ENCODE measurements around the gene KRT28.
"Not testable (repeated sequence)": the region's sequence is repeated elsewhere in the genome, so short reads cannot be mapped to it uniquely, and the experiment has no call there.

KRT28 gene

GRCh38 chr17:40818343-40818732 is 18.6 kb upstream of the KRT28 start:
- DNase-seq, result no peak

- no peak for DNase-seq
Measured at GRCh38 chr17:40817103-40817682, 17.4 kb upstream of the KRT28 start.

GRCh38 chr17:40816569-40816968 is 16.8 kb upstream of the KRT28 start:
- DNase-seq, result no peak

- DNase-seq, result no peak
Measured at GRCh38 chr17:40815381-40815780, 15.6 kb upstream of the KRT28 start.

- DNase-seq, result not testable (repeated sequence)
Measured at GRCh38 chr17:40814657-40815056, 14.9 kb upstream of the KRT28 start.

GRCh38 chr17:40813804-40814203 is 14.0 kb upstream of the KRT28 start:
- no peak for DNase-seq

- DNase-seq, result no peak
Measured at GRCh38 chr17:40812639-40813038, 12.9 kb upstream of the KRT28 start.

- no peak for DNase-seq
Measured at GRCh38 chr17:40810494-40810893, 10.7 kb upstream of the KRT28 start.

- no peak for DNase-seq
Measured at GRCh38 chr17:40809721-40810421, 10.1 kb upstream of the KRT28 start.

- no peak for DNase-seq
Measured at GRCh38 chr17:40806131-40806530, 6.4 kb upstream of the KRT28 start.

GRCh38 chr17:40803617-40804082 is 3.9 kb upstream of the KRT28 start:
- DNase-seq, result peak; percentile 75

GRCh38 chr17:40801157-40801556 is 1.4 kb upstream of the KRT28 start:
- DNase-seq, result no peak

GRCh38 chr17:40800381-40800780 is 622 bp upstream of the KRT28 start:
- DNase-seq, result no peak

- DNase-seq, result no peak
Measured at GRCh38 chr17:40796846-40797245, 2.9 kb downstream of the KRT28 start.

GRCh38 chr17:40795019-40795667 is 4.6 kb downstream of the KRT28 start:
- no peak for DNase-seq

- DNase-seq, result no peak
Measured at GRCh38 chr17:40794466-40794865, 5.3 kb downstream of the KRT28 start.

GRCh38 chr17:40793832-40794231 is 5.9 kb downstream of the KRT28 start:
- DNase-seq, result no peak

- DNase-seq, result no peak
Measured at GRCh38 chr17:40791787-40792436, 7.8 kb downstream of the KRT28 start.

GRCh38 chr17:40791111-40791510 is 8.6 kb downstream of the KRT28 start:
- DNase-seq, result no peak

- no peak for DNase-seq
Measured at GRCh38 chr17:40782450-40782849, 17.3 kb downstream of the KRT28 start, which contains the start of gene KRT27. KRT27 (minus strand) TSS chr17:40782550; CDS start chr17:40782493, 57 bp downstream.

- DNase-seq, result no peak
Measured at GRCh38 chr17:40779181-40779909, 20.4 kb downstream of the KRT28 start.

- no peak for DNase-seq
Measured at GRCh38 chr17:40778461-40778860, 21.3 kb downstream of the KRT28 start.

- no peak for DNase-seq
Measured at GRCh38 chr17:40777971-40778370, 21.8 kb downstream of the KRT28 start.
